ENCODE data around the gene GABBR2.

DNA sequence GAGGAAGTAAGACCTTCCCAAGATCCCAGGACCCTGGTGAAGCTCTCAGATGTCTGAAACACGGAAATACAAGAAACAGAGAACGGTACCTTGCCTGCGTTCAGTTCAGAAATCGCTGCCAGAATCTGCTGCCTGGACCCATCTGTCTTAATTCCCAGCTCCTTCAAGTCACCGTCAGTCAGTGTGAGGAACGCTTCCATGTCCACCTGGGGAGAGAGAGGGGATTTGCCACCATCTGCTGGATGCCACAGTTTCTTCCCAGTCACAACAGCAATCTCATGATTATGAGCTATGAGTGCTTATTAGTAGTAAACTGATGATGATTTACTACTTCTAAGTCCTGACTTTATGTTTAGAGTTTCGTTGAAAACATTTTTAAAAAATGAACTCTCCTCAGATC, 36.7 kb upstream of the GABBR2 start:
- TF ChIP-seq EZH2 (IDR thresholded peaks at IDR 0.05; ENCODE audit: low read depth), result no peak
- TF ChIP-seq CTCF (conservative IDR thresholded peaks at IDR 0.05), result no peak
